Vagina (tissue), 2 donors: ENCODE results near the gene SSU72.

Experiments
- CTCF ChIP-seq, 3 experiments: fragments of 450-650 bp in 2 of 3; fragments of 200-600 bp in 1 of 3; sonication (generic) in 1 of 3; IDR thresholded peaks; one replicate each; pipeline ENCODE4 v1.5.1; 2017 to 2019; ENCODE audit warnings: antibody characterized with exemption in 3 of 3, mild to moderate bottlenecking in 2 of 3, moderate library complexity in 2 of 3
- POLR2A ChIP-seq, 2 donors: fragments of 450-650 bp; IDR thresholded peaks; one replicate each; pipeline ENCODE4 v1.6.1; 2017; ENCODE audit warnings: antibody characterized with exemption in 2 of 2, mild to moderate bottlenecking in 2 of 2, moderate library complexity in 2 of 2
- POLR2AphosphoS5 ChIP-seq, 2 donors: sonication (generic); formaldehyde crosslinking; IDR thresholded peaks; one replicate each; pipeline ENCODE4 v1.9.0; 2017; ENCODE audit warnings: antibody characterized with exemption in 2 of 2, mild to moderate bottlenecking in 2 of 2, low read depth in 1 of 2; ENCODE audit not compliant: insufficient read depth in 1 of 2

DNA sequence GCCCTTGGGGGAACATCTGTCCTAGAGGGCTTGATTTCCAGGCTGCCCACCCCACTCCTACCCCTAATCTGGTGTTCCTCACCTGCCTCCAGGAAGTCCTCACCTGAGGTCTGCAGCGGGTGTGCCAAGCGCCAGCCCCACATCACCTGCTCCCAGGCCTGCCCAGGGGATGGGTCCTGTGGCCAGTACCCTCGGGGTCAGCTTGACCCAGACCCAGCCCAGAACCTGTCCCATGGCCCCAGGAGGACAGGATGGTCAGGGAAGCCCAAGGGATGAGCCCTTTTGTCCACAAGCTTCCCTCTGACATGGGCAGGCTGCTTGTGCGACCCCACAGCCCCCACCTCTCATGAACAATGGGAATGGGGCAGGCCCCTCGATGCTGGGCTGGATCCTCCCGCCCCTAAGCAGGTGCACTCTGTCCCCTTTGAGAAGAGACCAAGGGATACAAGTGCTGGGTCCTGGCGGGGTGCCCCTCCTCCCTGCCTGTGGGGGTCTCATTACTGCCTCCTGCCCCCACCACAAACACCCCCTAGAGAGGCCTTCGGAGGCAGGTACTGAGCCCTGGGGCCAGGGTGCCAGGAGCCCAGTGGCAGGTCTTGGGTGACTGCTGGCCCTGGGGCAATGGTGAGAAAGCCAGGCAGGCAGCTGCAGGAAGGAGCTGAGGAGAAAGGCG lies 43.9 kb upstream of the SSU72 start:
- TF ChIP-seq CTCF (IDR thresholded peaks at IDR 0.05) (no peak), POLR2A (IDR thresholded peaks at IDR 0.05) (no peak), POLR2AphosphoS5 (IDR thresholded peaks at IDR 0.05; ENCODE audit: insufficient read depth in 1 of 2, low read depth in 1 of 2) (no peak)
